Chondrocyte (in vitro differentiated cells): Measurements from ENCODE around the gene CYP39A1. TPM values are rescaled to one million over a fixed set of nuclear protein-coding genes. Genes with fewer than 3 reads are reported as not detected.

Experiments
- DNase-seq: peaks from one replicate; pipeline ENCODE4 v3.0.0; 2021; ENCODE audit warnings: mixed read lengths, low spot score
- H3K27ac Mint-ChIP-seq: one replicate; pipeline ENCODE4 v1.8.0; 2021; ENCODE audit warnings: mild to moderate bottlenecking, moderate library complexity, mixed read lengths; ENCODE audit not compliant: unreplicated experiment
- H3K27me3 Mint-ChIP-seq: 2 replicates; pipeline ENCODE4 v1.8.0; 2021; ENCODE audit warnings: low read depth, mixed read lengths
- H3K36me3 Mint-ChIP-seq: 2 replicates; pipeline ENCODE4 v1.8.0; 2021; ENCODE audit warnings: low read depth, mixed read lengths
- H3K4me1 Mint-ChIP-seq: 2 replicates; pipeline ENCODE4 v1.8.0; 2021; ENCODE audit warnings: low read depth, mild to moderate bottlenecking, mixed read lengths
- H3K4me3 Mint-ChIP-seq: one replicate; pipeline ENCODE4 v1.8.0; 2021; ENCODE audit warnings: mild to moderate bottlenecking, moderate library complexity, mixed read lengths; ENCODE audit not compliant: unreplicated experiment
- H3K9me3 Mint-ChIP-seq: 2 replicates; pipeline ENCODE4 v1.8.0; 2021; ENCODE audit warnings: low read depth, mixed read lengths
- total RNA-seq: library from RNA; stranded (reverse); gene quantifications from 3 replicates; pipeline ENCODE4 v1.2.1, GENCODE V29; 2021
- TF ChIP-seq, protein P1 (sequence below): fragments of 200-600 bp; sonication (generic); IDR thresholded peaks from 2 replicates; pipeline ENCODE4 v1.5.0; 2021; ENCODE audit warnings: antibody characterized with exemption, mild to moderate bottlenecking, moderate library complexity

The CYP39A1 gene
- total RNA-seq, 1 donor from 2014 or later: 0.62 TPM

DNA sequence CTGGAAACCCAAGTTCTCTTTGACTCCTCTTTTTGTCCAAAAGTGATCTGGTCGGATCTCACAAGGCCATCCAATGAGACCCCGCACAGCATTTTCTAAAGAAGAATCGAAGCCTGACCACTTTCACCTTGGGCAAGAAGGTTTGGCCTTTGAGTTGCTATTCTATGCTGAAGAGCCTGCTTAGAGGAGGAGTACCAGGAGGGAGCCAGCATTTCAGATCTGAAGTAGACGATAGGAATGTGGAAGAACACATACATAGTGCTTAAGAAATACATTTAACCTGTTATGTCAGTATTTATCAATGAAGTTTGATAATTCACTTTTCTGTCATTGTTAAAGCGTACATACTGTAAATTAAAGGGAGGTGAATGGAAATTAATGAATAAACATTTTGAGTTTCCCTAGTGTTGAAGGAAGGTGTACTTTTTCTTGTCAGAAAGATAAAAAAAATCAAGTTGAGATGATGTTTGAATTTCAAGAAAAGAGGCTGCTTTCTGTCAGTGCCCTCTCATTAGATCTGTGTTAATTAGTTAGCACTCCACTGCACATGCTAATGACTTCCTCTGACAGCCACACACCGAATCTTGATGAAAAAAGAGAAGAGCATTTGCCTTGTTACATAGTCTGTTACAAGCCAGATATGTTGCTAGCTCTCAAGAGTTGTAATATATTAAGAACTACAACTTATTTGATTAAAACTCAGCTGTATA lies 24.1 kb upstream of the CYP39A1 start:
- H3K36me3 Mint-ChIP-seq: no peaks in the 10 kb centered on the region
- H3K4me1 Mint-ChIP-seq: no peaks in the 10 kb centered on the region
- DNase-seq: no peak
- no peak overlapping the region for H3K4me3 Mint-ChIP-seq
- no peaks in the 10 kb centered on the region for H3K27me3 Mint-ChIP-seq
- H3K27ac Mint-ChIP-seq: no peak overlapping the region
- TF ChIP-seq, protein P1, sequence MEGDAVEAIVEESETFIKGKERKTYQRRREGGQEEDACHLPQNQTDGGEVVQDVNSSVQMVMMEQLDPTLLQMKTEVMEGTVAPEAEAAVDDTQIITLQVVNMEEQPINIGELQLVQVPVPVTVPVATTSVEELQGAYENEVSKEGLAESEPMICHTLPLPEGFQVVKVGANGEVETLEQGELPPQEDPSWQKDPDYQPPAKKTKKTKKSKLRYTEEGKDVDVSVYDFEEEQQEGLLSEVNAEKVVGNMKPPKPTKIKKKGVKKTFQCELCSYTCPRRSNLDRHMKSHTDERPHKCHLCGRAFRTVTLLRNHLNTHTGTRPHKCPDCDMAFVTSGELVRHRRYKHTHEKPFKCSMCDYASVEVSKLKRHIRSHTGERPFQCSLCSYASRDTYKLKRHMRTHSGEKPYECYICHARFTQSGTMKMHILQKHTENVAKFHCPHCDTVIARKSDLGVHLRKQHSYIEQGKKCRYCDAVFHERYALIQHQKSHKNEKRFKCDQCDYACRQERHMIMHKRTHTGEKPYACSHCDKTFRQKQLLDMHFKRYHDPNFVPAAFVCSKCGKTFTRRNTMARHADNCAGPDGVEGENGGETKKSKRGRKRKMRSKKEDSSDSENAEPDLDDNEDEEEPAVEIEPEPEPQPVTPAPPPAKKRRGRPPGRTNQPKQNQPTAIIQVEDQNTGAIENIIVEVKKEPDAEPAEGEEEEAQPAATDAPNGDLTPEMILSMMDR: no peak
- no peaks in the 10 kb centered on the region for H3K9me3 Mint-ChIP-seq

DNA sequence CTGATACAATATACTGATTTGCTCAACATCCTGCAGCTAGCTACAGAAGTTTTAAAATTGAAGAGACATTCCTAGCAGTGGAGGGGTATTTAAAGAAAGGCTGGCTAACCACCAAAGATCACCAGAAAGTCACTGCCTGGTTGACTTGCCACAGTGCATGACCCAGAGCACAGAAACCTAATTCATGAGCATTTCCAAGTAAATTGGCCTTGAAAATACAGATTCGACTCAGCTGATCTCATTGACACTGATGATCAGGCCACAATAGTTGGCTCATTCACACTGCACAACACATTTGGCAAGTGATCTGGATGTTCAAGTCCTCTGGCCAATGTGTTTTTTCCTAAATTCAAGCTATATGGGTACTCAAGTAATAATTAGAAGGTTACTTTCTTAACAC lies 21.8 kb upstream of the CYP39A1 start:
- Mint-ChIP-seq H3K4me1 (no peaks in the 10 kb centered on the region), H3K27ac (no peak overlapping the region), H3K4me3 (no peak overlapping the region), H3K27me3 (no peaks in the 10 kb centered on the region), H3K36me3 (peaks cover 2% of the 10 kb centered on the region), H3K9me3 (no peaks in the 10 kb centered on the region)
- no peak for DNase-seq
- TF ChIP-seq, protein P1: no peak

DNA sequence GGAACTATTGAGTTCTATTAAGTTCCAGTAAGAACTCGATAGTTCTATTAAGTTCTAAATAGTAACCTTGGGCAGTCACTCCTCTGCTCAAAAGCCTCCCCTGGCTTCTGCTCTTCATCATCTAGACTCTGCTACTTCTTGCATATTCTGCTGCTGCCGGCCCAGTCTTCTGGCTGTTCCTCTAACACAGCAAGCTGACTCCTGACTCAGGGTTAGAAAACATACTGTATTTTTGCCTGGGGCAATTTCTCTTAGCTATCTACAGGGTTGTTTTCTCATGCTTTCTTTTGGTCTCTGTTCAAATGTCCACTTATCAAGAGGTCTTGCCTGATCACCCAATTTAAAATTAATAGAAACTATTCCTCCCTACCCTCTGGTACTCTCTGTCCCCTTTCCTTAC lies 14.8 kb upstream of the CYP39A1 start:
- Mint-ChIP-seq H3K36me3 (peaks cover 2% of the 10 kb centered on the region), H3K27ac (no peak overlapping the region), H3K27me3 (no peaks in the 10 kb centered on the region), H3K4me3 (no peak overlapping the region), H3K4me1 (no peaks in the 10 kb centered on the region), H3K9me3 (no peaks in the 10 kb centered on the region)
- TF ChIP-seq, protein P1: no peak
- no peak for DNase-seq

DNA sequence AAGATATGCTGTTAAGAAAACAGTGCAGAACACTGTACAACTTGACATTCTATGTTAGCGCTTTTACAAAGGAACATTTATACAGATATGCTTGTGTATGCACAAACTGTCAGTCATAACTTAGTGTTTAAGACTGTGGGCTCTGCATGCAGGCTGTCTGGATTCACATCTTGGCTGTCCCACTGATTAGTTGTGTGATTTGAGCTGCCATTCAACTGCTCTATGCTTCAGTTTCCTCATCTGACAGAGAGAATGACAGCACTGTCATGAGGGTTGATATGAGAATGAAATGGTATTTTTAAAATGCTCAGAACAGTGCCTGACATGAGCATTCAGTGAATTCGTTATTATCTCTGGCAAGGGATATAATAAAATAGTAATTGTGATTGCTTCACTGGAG lies 8.9 kb upstream of the CYP39A1 start:
- TF ChIP-seq, protein P1: no peak
- Mint-ChIP-seq H3K27ac (no peak overlapping the region), H3K4me1 (no peaks in the 10 kb centered on the region), H3K36me3 (no peaks in the 10 kb centered on the region), H3K27me3 (no peaks in the 10 kb centered on the region), H3K4me3 (no peak overlapping the region), H3K9me3 (no peaks in the 10 kb centered on the region)
- no peak for DNase-seq

DNA sequence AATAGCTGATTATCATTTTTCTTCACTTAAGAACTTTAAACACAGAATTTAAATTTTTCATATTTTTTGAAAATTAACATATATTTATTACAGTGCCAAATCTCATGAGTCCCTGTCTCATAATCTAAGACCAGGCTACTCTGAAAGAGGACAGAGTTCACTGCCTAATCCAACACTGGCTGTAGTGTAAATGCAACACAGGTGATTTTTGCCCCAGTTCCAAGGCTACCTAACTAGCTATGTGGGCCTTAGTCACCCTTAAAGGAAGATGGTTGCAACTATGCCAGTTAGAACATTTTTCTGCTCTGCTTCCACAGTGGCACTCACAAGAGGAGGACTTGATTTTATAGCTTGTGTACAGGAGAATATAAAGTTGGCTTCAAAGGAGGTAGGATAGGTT lies 5.0 kb upstream of the CYP39A1 start:
- peaks cover 3% of the 10 kb centered on the region for H3K27me3 Mint-ChIP-seq
- DNase-seq: no peak

More for the DNA sequence above, 5.0 kb upstream of the CYP39A1 start:
- no peak overlapping the region for H3K4me3 Mint-ChIP-seq
- H3K36me3 Mint-ChIP-seq: no peaks in the 10 kb centered on the region
- peaks cover 6% of the 10 kb centered on the region for H3K4me1 Mint-ChIP-seq
- no peak overlapping the region for H3K27ac Mint-ChIP-seq
- TF ChIP-seq, protein P1: no peak
- no peaks in the 10 kb centered on the region for H3K9me3 Mint-ChIP-seq
